GM18873 (cell line): ENCODE data around the gene RANBP17.
"Not testable (repeated sequence)": the region's sequence is repeated elsewhere in the genome, so short reads cannot be mapped to it uniquely, and the experiment has no call there.

Experiments used
- ATAC-seq: cut with Tn5 transposase; IDR thresholded peaks from one replicate; pipeline ENCODE4 v1.9.1; 2021; ENCODE audit warnings: mild to moderate bottlenecking, moderate library complexity, moderate number of reproducible peaks; ENCODE audit not compliant: unreplicated experiment, low FRiP score

The RANBP17 gene

DNA sequence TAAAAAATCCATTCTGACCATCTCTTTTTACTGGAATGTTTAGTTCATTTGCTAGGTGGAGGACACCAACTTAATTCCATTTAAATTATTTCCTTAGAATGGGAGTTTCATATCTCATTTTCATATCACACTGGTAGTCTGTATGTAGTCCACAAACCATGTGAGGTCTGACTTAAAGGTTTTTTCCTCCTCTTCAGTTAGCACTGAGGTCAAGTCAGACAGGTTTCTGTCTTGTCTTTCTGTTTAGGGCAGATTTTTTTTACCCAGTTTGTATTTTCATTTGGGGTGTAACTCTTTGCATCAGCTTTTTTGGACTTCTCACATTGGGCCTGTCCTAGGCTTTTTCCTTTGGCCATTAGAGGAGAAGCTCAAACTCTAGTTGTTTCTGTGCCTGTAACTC, 75.3 kb downstream of the RANBP17 start:
- no peak for ATAC-seq

DNA sequence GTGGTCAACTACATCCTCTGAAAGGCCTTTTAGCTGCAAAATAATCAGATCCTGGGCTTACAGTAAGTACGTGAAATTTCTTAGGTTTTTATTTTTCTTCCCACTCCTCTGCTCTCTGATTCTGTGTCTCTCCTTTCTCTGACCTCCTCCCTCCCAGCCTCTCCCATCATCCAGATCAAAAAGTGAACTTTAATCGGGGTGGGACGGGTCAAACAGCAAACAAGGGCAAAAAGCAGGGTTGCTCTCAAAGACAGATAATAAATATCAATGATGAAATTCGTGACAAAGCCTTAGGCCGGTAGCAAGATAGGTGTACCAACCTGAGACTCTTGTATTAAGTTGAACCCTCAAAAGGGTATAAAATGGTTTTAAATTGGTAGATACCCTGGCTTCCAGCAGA, 76.1 kb downstream of the RANBP17 start:
- no peak for ATAC-seq

DNA sequence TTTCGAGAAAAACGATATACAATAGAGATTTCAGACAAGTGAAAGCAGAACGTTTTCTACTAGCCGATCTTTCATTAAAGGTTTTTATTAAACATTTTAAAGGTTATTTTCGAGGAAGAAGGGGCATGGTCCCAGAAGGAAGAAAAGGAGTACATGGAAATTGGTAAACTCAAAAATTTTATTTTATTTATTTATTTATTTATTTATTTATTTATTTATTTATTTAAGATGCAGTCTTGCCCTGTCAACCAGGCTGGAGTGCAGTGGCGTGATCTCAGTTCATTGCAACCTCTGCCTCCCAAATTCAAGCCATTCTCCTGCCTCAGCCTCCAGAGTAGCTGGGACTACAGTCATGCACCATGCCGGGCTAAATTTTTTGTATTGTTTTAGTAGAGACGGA, 77.4 kb downstream of the RANBP17 start:
- ATAC-seq, result no peak

DNA sequence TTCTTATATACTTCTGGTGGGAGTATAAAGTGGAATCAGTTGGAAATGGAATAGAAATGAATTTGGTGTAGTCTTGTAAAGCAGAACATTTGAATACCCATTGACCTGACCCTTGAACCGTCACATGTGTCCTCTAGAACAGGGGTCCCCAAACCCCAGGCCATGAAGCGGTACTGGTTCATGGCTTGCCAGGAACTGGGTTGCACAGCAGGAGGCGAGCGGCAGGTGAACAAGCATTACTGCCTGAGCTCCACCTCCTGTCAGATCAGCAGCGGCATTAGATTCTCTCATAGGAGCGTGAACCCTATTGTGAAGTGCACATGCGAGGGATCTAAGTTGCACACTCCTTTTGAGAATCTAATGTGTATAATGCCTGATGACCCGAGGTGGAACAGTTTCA, 80.0 kb downstream of the RANBP17 start:
- ATAC-seq, result no peak

DNA sequence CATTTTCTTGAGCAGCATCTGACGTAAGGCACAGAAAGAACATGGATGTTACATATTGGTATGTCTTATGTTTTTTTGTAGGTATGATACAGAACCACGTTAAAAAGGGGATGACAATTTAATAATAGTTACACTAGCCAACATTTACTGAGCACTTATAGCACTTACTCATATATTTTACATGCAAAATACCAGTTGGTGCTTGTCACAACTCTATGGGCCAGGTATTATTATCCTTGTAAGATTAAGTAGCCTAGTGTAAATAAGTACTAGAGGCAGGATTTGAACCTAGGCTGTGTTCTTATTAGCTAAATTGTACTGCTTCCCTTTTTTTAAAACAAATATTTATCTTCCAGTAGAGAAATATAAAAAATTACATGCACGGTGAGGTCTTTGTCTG, 83.5 kb downstream of the RANBP17 start:
- ATAC-seq, result no peak

DNA sequence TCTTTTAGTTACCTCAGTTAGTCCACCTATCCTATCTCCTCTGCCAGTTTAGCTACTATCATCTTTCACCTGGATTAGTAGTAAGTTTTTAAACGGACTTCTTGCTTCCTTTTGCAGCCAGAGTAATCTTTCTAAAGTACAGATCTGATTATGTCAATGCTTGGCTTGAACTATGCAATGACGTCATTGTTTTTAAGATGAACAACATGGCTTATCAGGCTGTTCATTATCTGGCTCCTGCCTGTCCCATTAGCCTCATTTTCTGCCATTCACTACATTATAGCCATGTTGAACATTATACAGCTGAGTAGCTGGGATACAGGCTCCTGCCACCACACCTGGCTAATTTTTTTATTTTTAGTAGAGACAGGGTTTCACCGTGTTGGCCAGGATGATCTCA, 98.7 kb downstream of the RANBP17 start:
- ATAC-seq, result no peak

DNA sequence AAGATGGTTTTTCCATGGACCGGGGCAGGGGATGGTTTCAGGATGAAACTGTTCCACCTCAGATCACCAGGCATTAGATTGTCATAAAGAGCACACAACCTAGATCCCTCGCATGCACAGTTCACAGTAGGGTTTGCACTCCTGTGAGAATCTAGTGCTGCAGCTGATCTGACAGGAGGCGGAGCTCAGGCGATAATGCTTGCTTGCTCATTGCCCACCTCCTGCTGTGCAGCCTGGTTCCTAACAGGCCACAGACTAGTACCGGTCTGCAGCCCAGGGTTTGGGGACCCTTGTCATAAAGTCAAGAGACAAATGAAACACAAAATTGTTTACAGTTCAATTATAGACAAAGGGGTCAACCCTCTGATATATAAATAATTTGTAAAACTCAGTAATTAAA, 101.7 kb downstream of the RANBP17 start:
- ATAC-seq, result no peak

DNA sequence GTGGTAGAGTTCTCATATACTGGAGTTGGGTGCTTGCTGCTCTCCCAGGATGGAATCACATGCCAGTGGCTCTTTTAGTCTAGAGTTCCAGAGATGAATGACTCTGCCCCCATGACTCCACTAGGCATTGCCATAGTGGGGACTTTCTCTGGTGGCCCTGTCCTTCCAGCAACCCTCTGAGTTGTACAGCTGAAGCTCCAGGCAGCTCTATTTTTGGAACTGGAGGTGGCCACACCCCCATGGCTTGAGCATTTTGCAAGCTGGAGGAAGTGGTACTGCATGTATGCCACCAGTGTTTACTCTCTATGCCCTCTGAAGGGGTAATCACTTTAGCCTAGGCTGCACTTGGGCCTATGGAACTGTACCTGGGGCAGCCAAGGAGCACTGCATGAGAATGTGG, 112.6 kb downstream of the RANBP17 start:
- ATAC-seq, result no peak

DNA sequence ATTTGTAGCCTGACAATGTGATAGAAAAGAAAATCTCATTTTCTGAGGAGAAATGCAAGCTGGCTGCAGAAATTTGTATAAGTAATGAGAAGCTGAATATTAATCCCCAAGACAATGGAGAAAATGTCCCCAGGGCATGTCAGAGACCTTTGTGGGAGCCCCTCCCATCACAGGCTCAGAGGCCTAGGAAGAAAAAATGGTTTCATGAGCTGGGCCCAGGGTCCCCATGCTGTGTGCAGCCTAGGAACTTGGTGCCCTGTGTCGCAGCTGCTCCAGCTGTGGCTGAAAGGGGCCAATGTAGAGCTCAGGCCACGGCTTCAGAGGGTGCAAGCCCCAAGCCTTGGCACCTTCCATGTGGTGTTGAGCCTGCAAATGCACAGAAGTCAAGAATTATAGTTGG, 118.4 kb downstream of the RANBP17 start:
- ATAC-seq, result not testable (repeated sequence)

DNA sequence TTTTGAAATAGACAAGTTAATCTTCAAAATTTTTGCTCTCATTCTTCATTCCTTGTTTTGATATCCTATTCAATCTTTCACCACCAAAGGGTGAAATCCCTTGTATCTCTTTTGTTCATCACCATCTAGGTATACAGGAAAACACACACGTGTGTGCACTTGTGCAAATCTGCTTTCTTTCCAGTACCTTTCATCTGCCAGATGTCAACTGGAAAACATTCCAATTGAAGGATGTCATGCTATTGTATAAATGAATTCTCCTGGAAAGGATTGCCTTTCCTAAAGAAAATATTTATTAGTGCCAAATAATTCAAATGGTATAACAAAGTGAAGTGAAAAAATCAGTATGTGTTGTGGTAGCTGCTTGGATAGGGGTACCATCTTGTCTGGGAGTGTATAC, 123.7 kb downstream of the RANBP17 start:
- ATAC-seq, result no peak

DNA sequence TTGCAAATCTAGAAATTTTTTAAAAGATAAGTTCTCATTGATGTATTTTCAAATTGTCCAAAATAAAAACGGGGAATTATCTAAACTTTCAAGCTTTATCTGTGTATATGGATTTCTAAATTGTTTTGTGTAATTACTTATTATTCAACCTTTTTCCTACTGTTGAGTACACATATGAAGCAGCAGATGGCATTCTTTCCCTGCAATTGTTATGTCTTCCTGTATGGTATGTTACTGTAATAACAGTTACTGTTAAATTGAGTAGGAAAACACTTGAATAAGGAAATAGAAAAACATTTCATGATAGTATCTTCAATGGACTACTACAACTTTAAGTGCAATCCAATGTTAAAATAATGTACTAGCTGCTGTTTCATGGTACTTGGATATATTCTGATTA, 124.8 kb downstream of the RANBP17 start:
- ATAC-seq, result no peak

DNA sequence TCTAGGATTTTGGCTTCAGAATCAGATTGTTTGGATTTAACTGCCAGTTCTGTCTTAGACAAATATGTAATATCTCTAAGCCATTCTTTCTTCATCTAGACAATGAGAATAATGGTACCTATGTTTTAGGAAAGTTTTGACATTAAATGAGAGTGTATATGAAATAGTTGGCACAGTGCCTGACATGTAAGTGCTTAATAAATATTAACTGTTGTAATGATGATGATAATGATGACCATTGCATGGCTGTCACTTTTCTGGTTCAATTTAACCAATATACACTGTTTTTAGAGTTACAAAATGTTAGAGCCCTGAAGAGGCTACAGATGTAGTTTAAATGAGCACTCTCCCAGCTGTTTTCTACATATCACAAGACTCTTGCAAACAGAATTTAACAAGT, 131.7 kb downstream of the RANBP17 start:
- no peak for ATAC-seq

DNA sequence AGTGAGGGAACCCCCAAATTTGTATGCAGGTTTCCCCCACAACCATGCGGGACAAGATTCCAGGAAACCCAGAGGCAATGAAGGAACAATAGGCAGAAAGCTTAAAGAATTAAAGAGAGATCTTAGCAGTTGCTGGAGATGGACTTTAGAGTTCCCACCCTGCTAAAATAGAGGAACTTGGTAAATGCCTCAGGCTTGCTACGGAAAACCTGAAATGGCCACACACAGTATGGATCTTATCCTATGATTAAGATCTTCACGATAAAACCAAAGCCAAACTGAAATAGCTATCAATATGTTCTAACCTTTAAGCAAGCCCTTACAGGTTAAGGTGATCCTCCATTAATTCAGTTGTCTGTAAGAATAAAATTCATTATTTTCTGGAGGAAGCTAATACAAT, 148.3 kb downstream of the RANBP17 start:
- ATAC-seq, result no peak

DNA sequence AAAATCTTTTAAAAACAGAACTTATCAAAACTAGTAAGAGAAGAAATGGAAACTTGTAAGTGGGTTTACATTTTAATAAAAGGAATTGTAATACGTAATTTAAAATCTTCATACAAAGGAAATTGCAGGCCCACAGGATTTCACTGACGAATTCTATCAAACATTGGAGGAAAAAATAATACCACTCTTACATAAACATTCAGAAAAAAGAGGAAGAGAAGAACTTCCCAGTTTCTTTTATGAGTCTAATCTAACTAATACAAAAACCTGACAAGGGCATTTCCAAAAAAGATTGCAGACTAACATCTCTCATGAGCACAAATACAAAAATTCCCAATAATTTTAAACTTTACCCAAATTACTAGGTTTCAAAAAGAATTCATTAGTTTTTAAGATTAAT, 149.0 kb downstream of the RANBP17 start:
- no peak for ATAC-seq

DNA sequence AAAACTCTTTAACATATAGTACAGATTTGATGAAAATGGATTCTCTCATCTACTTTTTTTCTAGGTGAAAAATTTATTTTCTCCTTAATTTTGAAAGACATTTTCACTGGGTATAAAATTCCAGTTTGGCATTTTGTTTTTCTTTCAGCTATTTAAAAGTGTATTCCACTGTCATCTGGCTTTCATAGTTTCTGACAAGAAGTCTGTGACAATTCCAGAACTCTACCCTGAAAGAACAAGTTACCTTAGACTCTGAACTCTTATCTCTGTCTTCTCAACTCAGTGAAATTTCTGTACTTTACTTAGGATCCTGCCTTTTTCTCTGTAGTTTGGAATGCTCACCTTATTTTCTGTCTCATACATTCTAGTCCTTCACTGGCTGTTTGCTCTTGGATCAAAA, 161.7 kb downstream of the RANBP17 start:
- ATAC-seq, result no peak

DNA sequence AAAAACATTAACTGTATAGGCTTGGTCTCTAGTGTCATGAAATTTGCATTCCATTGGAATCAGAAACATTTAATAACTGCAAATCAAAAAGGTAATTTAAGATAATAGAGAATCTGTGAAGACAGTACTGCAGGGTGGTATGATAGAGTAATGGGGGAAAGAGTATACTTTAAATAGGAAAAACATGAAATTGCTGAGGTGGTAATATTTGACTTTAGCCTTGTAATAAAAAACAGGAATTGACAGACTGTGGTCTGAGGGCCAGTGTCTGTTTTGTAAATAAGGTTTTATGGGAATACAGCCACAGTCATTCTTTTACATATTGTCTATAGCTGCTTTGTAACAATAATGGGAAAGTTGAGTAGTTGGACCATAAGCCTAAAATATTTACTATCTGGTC, 162.3 kb downstream of the RANBP17 start:
- no peak for ATAC-seq

DNA sequence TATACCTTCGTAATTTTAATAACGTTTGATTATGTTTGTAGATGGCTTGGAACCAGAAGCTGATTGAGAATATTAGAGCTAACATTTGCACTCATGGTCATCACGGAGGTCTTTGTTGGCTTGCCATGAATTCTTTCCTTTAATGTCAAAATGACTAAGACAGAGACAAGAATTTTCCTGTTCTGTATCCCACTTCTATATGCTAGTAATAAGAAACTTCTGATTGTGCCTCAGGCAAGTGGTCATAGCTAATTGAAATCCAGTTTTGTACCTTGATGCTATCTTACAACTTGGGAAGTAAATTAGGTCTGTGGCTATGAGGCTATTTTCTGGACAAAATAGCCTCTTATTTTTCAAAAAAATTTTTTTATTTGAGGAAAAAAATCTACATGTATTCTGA, 167.6 kb downstream of the RANBP17 start:
- no peak for ATAC-seq

DNA sequence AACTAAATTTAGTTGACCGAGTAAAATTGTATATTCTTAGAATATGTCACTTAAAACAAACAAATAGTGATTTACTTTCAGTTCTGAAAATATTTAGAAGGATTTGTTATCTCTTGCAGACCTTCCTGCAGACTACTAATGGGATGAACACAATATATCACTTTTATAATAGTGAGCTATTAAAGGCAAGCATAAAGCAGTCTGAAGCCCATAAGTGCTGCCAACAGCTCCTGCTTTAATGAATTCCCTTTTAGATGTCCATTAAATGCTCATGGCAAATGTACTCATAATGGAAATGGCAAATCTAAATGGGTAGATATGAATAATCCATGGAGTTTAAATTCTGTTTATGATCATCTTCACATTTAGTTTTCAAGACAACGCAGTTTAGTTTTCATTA, 170.2 kb downstream of the RANBP17 start:
- no peak for ATAC-seq

DNA sequence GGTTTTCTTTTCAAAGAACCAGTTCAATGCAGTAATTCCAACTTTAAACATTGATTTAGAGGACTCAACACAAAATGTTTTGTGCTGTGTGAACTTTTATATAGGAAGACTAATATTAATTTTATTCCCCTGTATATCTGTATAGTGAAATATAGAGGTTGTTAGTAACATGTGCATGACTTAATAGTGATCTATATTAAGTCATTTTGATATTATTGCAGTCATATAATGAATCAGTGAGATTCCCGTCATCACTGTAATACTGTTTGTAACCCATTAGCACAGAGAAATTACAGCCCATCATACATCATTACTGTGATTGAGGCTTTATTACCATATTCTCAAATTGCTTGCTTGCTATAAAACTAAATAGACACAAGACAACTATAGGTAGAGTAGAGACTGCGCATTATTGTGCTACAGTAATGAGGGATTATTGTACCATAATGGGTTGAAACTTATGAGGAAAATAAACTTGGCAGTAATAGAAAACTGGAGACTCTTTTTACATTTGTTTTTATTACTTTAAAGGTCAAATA, 170.7 kb downstream of the RANBP17 start:
- no peak for ATAC-seq

DNA sequence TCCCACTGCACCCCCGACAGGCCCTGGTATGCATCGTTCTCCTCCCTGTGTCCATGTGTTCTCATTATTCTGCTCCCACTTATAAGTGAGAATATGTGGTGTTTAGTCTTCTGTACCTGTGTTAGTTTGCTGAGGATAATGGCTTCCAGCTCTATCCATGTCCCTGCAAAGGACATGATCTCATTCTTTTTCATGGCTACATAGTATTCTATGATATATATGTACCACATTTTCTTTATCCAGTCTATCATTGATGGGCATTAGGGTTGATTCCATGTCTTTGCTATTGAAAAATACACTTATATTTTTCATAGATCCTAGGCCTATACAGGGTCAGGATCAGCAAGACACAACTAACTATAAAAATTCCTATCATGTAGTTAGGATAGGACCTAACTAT, 180.1 kb downstream of the RANBP17 start:
- ATAC-seq, result not testable (repeated sequence)

DNA sequence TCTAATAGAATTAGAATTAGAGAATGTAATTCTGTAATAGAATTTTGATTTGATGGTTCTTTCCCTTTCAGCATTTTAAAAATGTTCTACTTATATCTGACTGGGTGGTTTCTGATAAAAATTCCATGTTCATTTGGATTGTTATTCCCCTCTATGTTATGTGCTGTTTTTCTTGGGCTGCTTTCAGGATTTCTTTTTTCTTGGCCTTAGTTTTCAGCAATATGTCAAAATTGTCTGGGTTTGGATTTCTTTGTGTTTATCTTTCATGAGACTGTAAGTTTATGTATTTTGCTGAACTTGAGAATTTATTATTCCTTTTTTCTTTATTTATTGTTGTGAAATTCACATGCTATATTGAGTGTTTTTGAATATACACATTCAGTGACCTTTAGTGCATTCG, 189.1 kb downstream of the RANBP17 start:
- no peak for ATAC-seq

DNA sequence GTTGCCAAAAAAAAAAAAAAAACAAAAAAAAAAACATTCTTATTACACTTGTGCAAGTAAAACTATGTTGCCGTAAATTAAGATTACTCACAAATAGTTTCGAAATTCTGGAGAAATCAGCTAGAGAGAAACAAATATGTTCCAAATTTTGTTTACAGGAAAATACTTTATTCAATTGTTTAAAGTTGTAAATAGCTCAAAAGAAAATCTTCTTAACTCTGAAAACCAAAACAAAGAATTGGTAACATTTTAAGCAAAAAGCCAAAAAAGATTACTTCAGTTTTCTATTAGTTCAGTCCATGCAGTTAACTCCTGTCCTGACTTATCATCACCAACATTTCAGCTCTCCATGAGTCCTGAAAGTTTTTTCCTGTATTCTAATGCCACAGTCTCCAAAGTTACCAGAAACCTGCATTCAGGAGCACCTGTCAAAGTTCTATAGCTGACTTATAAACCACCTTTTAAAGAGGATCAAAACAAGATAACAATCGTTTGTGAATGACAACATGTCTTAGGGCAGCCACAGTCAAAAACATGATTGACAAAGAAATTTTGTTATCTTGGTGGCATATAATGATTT, 194.1 kb downstream of the RANBP17 start:
- no peak for ATAC-seq

DNA sequence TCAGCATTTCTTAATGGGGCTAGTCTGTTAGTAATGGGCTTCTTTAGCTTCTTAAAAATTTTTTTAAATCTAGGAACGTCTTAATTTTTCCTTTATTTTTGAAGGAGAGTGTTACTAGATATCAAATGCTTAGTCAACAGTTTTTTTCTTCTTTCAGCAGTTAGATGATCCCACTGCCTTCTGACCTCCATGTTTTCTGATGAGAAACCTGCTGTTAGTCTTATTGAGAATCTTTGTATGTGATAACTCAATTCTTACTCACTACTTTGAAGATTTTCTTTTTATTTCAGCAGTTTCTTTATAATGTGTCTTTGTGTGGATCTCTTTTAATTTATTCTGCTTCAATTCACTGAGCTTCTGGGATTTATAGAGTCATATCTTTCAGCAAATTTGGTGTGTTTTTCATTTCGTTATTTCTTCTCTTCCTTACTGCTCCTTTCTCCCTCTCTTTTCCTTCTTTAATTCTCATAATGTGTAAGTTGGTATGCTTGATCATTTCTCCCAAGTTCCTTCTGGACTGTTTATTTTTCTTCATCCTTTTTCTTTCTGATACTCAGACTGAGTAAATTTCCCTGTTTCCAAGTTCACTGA, 205.8 kb downstream of the RANBP17 start:
- ATAC-seq, result no peak
